ENCODE results near the gene NCK1.

The NCK1 gene

GRCh38 chr3:136861890-136862616 is at the start of gene NCK1:
Gene NCK1 (plus strand): TSS chr3:136862208. CDS start chr3:136928002, 65,794 bp downstream.
- DNase-seq (ENCODE audit: low read depth): peak; percentile 94

GRCh38 chr3:136817448-136817847 is 44.6 kb upstream of the NCK1 start:
- DNase-seq (ENCODE audit: low read depth): no peak

- DNase-seq (ENCODE audit: low read depth): peak; percentile 60
These were observed 43.7 kb upstream of the NCK1 start for GRCh38 chr3:136818191-136818768.

GRCh38 chr3:136818769-136819391 is 43.1 kb upstream of the NCK1 start, which contains the start of gene SLC35G2:
Gene SLC35G2 (plus strand): TSS chr3:136819126. CDS start chr3:136854461, 35,335 bp downstream.
- peak; percentile 37 for DNase-seq (ENCODE audit: low read depth)

GRCh38 chr3:136819392-136819730 is 42.6 kb upstream of the NCK1 start:
- DNase-seq (ENCODE audit: low read depth): peak; percentile 62

- DNase-seq (ENCODE audit: low read depth): no peak
These were observed 42.0 kb upstream of the NCK1 start for GRCh38 chr3:136819731-136820679.

- DNase-seq (ENCODE audit: low read depth): no peak
These were observed 30.5 kb upstream of the NCK1 start for GRCh38 chr3:136831461-136831860.

- no peak for DNase-seq (ENCODE audit: low read depth)
These were observed 26.8 kb upstream of the NCK1 start for GRCh38 chr3:136835089-136835812.

- peak; percentile 35 for DNase-seq (ENCODE audit: low read depth)
These were observed 26.0 kb upstream of the NCK1 start for GRCh38 chr3:136835813-136836510.

- DNase-seq (ENCODE audit: low read depth): no peak
These were observed 25.4 kb upstream of the NCK1 start for GRCh38 chr3:136836511-136837156.

- DNase-seq (ENCODE audit: low read depth): no peak
These were observed 23.1 kb upstream of the NCK1 start for GRCh38 chr3:136838641-136839555.

GRCh38 chr3:136839556-136839931 is 22.5 kb upstream of the NCK1 start:
- DNase-seq (ENCODE audit: low read depth): no peak

GRCh38 chr3:136840252-136840651 is 21.8 kb upstream of the NCK1 start:
- no peak for DNase-seq (ENCODE audit: low read depth)

- DNase-seq (ENCODE audit: low read depth): no peak
These were observed 19.7 kb upstream of the NCK1 start for GRCh38 chr3:136842294-136842693.

GRCh38 chr3:136844724-136845123 is 17.3 kb upstream of the NCK1 start:
- DNase-seq (ENCODE audit: low read depth): no peak

- DNase-seq (ENCODE audit: low read depth): no peak
These were observed 9.8 kb upstream of the NCK1 start for GRCh38 chr3:136852180-136852579.

- DNase-seq (ENCODE audit: low read depth): no peak
These were observed 5.3 kb upstream of the NCK1 start for GRCh38 chr3:136856665-136857064.

GRCh38 chr3:136858381-136858780 is 3.6 kb upstream of the NCK1 start:
- DNase-seq (ENCODE audit: low read depth): no peak

GRCh38 chr3:136860541-136860940 is 1.5 kb upstream of the NCK1 start:
- DNase-seq (ENCODE audit: low read depth): no peak
